AG08395 (cell line): ENCODE data around the gene SMYD2.

Experiments used
- DNase-seq: peaks from one replicate; pipeline ENCODE4 v3.0.0; 2012; ENCODE audit warnings: mixed read lengths, low spot score

The SMYD2 gene

GRCh38 chr1:214361636-214362035 is 80.7 kb downstream of the SMYD2 start:
- DNase-seq = no peak

DNA sequence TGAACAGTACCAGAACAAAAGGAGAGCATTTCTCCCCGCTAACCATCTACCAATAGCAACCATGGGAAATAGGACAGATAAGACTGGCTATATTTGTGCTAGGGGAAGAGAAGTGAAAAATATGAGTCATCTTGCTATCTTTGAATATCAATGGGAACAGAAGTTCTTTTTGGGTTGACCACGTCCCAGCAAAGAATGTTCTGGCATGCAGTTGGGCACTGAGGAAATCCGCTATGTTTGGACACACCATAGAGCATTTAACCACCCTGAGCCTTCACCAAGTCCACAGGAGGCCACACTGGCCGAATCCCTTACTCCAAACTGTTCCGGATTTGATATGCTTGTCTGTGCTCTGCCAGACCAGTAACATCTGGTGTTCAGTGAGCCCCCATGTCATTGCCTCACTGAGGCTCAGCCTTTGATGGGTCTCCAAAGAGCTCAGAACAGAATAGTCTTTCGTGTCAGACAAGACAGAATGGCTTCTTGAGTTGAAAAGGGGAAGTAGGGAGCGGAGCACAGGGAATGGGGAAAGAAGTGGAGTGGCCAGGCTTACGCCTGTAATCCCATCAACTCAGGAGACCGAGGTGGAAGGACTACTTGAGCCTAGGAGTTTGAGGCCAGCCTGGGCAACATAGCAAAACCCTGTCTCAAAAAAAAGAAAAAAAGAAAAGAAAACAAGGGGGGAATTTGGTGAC is 81.4 kb downstream of the SMYD2 start:
- no peak for DNase-seq

- DNase-seq = no peak
Observed at GRCh38 chr1:214363386-214363785, 82.4 kb downstream of the SMYD2 start.

DNA sequence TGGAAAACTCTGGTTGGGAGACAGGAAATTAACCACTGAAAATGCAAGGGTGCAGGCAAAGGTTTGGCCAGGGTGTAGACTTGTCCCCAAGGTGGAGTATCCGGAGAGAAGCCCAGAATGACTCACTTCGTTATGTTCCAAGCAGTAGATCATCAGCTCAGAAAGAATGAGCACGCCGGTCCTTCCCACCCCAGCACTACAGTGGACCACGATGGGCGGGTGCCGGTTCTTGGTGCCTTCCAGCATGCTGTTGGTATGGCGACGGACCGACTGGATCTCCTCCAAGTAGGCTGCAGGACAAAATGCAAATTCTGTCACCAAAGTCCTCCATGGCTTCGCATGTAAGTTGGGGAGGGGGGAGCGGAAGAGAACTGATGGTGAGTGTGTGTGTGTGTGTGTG is 83.4 kb downstream of the SMYD2 start:
- peak; percentile 36 for DNase-seq

DNA sequence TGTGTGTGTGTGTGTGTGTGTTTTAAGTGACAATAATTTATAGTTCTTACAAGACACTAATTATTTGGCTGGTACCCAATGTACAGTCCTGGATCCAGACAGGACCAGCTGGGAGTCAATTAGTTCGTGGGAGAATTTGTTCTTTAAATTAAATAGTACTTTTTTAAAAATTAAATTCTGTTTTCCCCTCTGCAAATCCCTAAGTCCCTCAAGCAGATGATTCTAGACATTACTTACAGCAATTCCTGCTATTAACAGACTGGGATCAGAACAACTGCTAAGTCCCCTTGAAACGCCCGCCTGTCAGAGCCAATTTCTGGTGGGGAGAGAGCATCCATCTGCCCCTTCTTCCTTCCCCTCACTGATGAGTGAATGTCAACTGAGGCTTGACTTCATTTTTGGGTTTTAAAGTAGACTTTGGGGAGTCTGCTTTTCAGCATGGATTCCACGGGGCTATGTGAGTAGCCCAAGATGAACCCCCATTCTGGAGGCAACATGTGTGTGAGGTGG is 83.9 kb downstream of the SMYD2 start:
- no peak for DNase-seq

- no peak for DNase-seq
Observed at GRCh38 chr1:214367841-214368240, 86.9 kb downstream of the SMYD2 start.

DNA sequence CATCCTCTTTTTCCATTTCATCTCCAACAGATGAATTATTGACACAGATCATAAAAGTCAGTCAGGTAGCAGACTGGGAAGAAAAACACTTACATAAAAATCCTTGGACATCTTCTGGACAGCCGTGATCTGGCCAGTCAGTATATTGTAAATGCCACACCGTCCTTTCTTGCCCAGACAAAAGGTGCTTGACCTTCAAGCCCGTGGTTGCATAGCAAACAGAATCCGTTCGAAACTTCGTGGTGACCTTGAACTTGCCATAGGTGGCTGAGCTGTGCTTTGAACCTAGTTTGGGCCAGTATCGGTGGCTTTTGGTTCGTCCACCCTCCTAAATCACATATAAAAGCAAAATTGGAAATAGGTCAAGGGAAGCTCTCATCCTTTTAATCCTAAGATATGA is 88.4 kb downstream of the SMYD2 start:
- no peak for DNase-seq

GRCh38 chr1:214370615-214371014 is 89.7 kb downstream of the SMYD2 start:
- DNase-seq = no peak

- no peak for DNase-seq
Observed at GRCh38 chr1:214372092-214372491, 91.1 kb downstream of the SMYD2 start.

DNA sequence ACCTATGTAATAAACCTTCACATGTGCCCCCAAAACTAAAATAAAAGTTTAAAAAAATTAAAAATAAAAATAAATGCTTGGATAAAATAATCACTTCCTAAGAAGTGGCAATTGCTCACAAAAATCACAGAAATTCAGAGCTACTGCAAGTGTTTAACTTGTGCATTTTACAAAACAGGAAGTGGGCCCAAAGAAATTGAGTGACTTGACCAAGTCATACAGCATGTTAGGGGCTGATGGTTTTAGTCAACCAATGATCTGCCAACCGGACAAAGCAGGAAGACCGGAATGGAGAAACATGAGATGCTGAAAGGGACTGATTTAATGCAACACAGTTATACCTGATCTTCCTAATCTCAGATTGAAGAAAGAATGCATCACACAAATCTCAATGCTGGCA is 96.5 kb downstream of the SMYD2 start:
- no peak for DNase-seq

DNA sequence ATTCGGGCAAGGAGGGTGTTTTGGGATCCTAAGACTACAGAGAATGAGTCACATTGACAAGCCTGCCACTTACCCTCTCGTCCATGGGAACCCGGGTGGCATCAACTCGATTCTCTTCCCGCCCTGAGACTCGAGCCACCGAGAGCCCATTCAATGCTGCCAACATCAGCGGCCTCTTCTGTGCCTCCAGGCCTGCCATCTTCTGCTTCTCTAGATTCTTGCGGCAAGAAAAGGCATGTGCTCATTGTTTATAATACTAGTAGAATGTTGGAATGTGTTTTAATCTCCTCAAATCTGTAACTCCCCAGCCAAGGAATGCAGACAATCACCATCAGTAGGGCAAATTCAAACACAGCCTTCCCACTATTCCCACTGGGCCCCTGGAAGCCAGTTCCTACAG is 96.9 kb downstream of the SMYD2 start:
- DNase-seq = peak; percentile 80

DNA sequence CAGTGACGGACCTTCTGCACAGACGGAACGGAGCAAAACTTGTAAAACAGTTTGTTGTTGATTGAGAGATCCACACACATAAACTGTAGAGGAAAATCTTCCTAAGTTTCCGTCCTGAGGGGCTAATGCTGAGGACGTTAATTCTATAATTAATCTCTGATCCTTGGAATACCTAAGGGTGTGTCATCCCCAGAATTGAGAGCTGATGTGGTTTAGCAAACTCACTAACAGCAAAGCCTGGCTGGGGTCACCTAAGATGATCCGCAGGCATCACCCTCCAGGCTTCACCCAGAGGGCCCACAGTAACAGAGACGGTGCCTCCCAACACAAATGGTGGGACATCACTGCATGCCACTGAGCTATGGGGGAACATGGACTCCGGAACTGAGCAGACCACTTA is 97.5 kb downstream of the SMYD2 start:
- no peak for DNase-seq

DNA sequence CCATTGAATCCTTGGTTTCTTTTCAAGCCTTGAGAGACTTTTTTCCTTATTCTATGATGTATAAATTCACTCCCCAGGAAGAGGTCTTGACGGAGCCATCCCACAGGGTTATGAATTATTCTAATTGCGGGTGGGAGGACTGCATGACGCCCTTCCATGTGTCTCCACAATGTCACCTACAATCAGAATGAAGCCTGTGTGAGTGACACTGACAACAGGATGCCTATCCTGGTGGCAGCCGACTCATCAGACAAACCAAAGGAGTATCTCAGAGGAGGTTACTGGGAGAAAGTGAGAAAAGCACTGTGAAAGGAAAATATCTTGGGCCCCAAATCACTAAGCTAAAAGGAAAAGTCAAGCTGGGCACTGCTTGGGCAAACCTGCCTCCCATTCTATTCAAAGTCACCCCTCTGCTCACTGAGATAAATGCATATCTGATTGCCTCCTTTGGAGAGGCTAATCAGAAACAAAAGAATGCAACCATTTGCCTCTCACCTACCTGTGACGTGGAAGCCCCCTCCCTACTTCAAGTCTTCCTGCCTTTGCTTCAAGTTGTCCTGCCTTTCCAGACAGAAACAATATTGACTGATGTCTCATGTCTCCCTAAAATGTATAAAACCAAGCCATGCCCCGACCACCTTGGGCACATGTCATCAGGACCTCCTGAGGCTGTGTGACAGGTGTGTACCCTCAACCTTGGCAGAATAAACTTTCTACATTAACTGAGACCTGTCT is 98.4 kb downstream of the SMYD2 start:
- no peak for DNase-seq

DNA sequence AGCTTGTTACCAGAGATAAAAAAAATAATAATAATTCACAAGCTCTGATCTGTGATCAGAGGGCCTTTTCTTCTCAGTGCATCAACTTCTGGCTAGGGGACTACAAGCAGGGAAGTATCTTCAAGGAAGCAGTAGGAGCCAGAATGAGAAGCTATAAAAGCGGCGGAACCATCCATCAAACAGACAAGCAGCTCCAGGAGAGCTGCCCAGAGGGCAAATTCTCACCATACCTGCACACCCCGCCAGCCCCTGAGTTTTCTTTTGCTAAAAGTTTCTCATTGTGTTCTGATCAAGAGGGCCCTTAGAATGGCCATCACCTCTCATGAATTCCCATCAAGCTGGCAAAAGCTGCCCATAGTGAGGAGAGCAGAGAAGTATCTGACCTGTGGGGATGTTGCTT is 99.4 kb downstream of the SMYD2 start:
- no peak for DNase-seq

DNA sequence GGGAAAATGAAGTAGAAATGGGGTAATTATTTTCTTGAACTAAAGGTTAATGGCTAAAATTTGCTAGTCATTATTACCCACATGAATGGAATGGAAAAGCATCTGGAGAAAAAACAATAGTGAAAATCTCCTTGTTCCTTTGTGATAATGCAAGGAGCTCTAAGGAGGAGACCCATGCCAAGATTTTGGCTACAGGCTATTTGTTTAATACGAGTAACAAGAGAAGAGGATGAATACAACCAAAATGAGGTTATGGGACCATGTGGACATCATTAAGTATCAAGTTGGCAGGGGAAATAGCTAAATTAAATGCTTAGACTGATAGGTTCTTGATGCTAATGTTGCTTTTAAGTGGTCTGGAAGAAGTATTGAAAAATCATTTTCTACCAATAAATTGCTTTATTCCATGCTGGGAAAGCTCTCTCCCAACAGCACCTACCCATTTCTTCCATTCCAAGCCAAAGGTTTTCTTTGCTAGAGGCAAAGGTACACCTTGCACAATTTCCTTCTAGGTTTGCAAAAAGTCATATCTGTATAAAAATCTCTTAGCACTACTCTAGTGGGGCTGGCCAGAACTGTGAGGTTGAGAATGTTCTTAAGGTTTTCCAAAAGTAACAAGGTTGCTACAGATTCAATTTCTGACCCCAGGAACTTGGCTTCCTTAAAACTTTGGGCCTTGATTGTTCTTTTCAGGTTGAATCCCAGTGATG is 100.2 kb downstream of the SMYD2 start:
- DNase-seq = no peak

GRCh38 chr1:214383381-214384372 is 102.7 kb downstream of the SMYD2 start:
- no peak for DNase-seq

DNA sequence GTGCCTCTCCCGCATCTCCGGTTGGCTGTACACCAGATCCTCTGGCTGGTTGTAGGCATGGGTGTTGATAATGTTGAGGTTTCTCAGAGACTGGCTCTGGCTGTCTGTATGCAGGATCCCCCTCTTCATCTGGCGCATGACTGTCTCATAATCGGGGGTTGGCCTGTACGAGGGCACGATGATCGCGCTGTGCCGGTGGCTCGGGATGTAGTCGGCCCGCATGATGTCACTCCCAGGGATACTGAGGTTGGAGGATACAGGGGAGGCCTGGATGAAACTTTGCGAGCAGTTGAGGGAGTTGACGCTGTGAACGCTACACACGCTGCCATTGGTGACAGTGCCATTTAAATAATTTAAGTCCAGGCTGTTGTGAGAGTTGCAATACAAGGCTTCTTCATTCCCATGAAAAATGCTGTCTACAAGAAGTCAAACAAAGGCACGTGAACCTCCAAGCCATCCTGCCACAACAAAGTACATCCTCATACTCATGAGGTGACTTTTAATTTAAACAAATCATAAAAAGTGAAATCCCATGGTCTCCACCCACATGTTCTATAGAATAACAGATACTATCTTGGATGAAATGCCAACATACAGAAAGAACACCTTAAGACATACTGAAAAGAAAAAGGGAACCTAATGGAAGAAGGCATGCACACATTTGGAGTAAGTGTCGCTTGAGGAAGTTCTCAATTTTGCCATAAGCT is 103.6 kb downstream of the SMYD2 start:
- DNase-seq = no peak

DNA sequence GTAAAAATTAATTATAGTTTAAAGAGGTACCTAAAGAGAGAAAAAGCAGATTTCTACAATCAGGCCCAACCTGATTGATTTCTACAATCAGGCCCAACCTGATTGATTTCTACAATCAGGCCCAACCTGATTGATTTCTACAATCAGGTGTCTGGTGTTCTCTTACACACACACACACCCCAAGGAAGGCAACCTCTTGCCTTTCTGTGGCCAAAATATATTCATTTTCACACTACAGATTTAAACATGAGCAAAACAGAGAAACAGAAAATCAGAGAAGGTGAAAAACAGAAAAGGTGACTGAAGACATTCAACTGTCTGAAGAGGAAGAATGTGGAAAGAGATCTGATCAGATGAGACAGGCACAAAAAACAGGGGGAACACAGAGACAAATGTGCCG is 104.5 kb downstream of the SMYD2 start:
- no peak for DNase-seq

DNA sequence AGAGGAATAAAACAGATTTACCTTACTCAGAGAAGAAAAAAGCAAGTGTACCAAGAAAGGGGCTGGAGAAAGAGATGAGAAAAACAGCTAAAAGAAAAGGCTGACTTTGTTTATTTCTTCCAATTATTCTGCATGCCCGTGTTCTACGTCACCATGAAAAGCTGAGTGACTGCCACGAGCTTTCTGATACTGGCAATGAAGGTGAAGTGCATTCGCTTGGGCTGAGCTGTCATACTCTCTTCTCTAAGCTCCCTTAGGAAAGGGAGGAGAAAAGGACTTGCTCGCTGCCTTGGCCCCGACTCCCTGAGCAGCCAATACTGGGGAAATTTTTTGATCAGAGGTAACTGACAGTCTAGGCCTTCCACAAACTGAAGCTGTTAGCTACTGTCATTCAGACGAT is 105.4 kb downstream of the SMYD2 start:
- no peak for DNase-seq
